ENCODE measurements around the gene CC2D2B.
"Not testable (repeated sequence)": the region's sequence is repeated elsewhere in the genome, so short reads cannot be mapped to it uniquely, and the experiment has no call there.

The CC2D2B gene

GRCh38 chr10:96046546-96046945, 138.8 kb downstream of the CC2D2B start:
- TF ChIP-seq CTCF (IDR thresholded peaks at IDR 0.05) = no peak
- Histone ChIP-seq H3K4me1 (peaks cover 0 to 16% (median 7%) of the 10 kb centered on the region in 4 donors), H3K4me3 (no peak overlapping the region), H3K27me3 (no peaks in the 10 kb centered on the region), H3K27ac (no peak overlapping the region), H3K36me3 (peaks cover 0 to 6% (median 4%) of the 10 kb centered on the region in 3 donors), H3K9me3 (no peaks in the 10 kb centered on the region)
- intact Hi-C loops (cut with DNase I; ENCODE audit: low total_unique reads) = no loop called here
- DNase-seq = no peak

- Histone ChIP-seq H3K27me3 (no peaks in the 10 kb centered on the region), H3K9me3 (no peaks in the 10 kb centered on the region), H3K36me3 (peaks cover 0 to 6% (median 4%) of the 10 kb centered on the region in 3 donors), H3K4me3 (no peak overlapping the region), H3K27ac (no peak overlapping the region), H3K4me1 (peaks cover 0 to 16% (median 7%) of the 10 kb centered on the region in 4 donors)
- intact Hi-C loops (cut with DNase I; ENCODE audit: low total_unique reads) = no loop called here
- TF ChIP-seq CTCF (IDR thresholded peaks at IDR 0.05) = no peak
- DNase-seq = no peak
These were observed 139.4 kb downstream of the CC2D2B start for GRCh38 chr10:96047004-96047649.

GRCh38 chr10:96047925-96048324, 140.2 kb downstream of the CC2D2B start:
- H3K4me3 ChIP-seq; H3K27ac ChIP-seq; H3K27me3 ChIP-seq; intact Hi-C loops (cut with DNase I; ENCODE audit: low total_unique reads); H3K9me3 ChIP-seq; H3K36me3 ChIP-seq; DNase-seq: not testable (repeated sequence)
- peaks cover 0 to 12% (median 6%) of the 10 kb centered on the region in 4 donors for H3K4me1 ChIP-seq

- Histone ChIP-seq H3K9me3 (no peaks in the 10 kb centered on the region), H3K27me3 (no peaks in the 10 kb centered on the region), H3K27ac (no peak overlapping the region), H3K36me3 (peaks cover 0 to 6% (median 4%) of the 10 kb centered on the region in 3 donors), H3K4me3 (no peak overlapping the region), H3K4me1 (peaks cover 0 to 8% (median 4%) of the 10 kb centered on the region in 4 donors)
- no peak for DNase-seq
- intact Hi-C loops (cut with DNase I; ENCODE audit: low total_unique reads) = no loop called here
- TF ChIP-seq CTCF (IDR thresholded peaks at IDR 0.05) = no peak
These were observed 141.6 kb downstream of the CC2D2B start for GRCh38 chr10:96049340-96049739.

- Histone ChIP-seq H3K4me1 (no peaks in the 10 kb centered on the region), H3K27ac (no peak overlapping the region), H3K36me3 (peaks cover 19 to 27% (median 24%) of the 10 kb centered on the region in 3 donors), H3K4me3 (no peak overlapping the region), H3K9me3 (no peaks in the 10 kb centered on the region), H3K27me3 (no peaks in the 10 kb centered on the region)
- no peak for DNase-seq
- intact Hi-C loops (cut with DNase I; ENCODE audit: low total_unique reads) = no loop called here
- no peak for TF ChIP-seq CTCF (IDR thresholded peaks at IDR 0.05)
These were observed 146.2 kb downstream of the CC2D2B start for GRCh38 chr10:96053985-96054384.

GRCh38 chr10:96056787-96057186, 149.0 kb downstream of the CC2D2B start:
- Histone ChIP-seq H3K27ac (no peak overlapping the region), H3K9me3 (no peaks in the 10 kb centered on the region), H3K27me3 (no peaks in the 10 kb centered on the region), H3K4me3 (no peak overlapping the region), H3K4me1 (no peaks in the 10 kb centered on the region), H3K36me3 (peaks cover 28 to 36% (median 30%) of the 10 kb centered on the region in 3 donors)
- TF ChIP-seq CTCF (IDR thresholded peaks at IDR 0.05) = no peak
- no peak for DNase-seq
- intact Hi-C loops (cut with DNase I; ENCODE audit: low total_unique reads) = no loop called here

Measured in tibial artery (tissue), 4 donors.